Aorta (tissue), 5 donors: ENCODE results near the gene SLIT3. TPM values are rescaled to one million over a fixed set of nuclear protein-coding genes. Genes with fewer than 3 reads are reported as not detected.
"Not testable (repeated sequence)": the region's sequence is repeated elsewhere in the genome, so short reads cannot be mapped to it uniquely, and the experiment has no call there.

ENCODE experiments used
- ATAC-seq: fragments of 200-7000 bp; cut with Tn5 transposase; one replicate; pipeline ENCODE4 v1.9.1; 2022; ENCODE audit warnings: moderate library complexity; ENCODE audit not compliant: low FRiP score
- DNase-seq, 2 donors: peaks; one replicate each; pipeline ENCODE4 v3.0.0-alpha.2; 2020
- H3K27ac ChIP-seq, 2 donors: one replicate each; pipeline ENCODE4 v1.5.1; 2013; ENCODE audit warnings: low read length in 2 of 2, mild to moderate bottlenecking in 2 of 2, moderate library complexity in 2 of 2, control low read depth in 1 of 2, inconsistent platforms in 1 of 2, low read depth in 1 of 2
- H3K27me3 ChIP-seq, 2 donors: one replicate each; pipeline ENCODE4 v1.6.1; 2013; ENCODE audit warnings: control low read depth in 1 of 2, low read length in 1 of 2, mild to moderate bottlenecking in 1 of 2, moderate library complexity in 1 of 2; ENCODE audit not compliant: insufficient read depth in 2 of 2, control insufficient read depth in 1 of 2
- H3K36me3 ChIP-seq, 2 donors: one replicate each; pipeline ENCODE4 v1.6.1; 2013; ENCODE audit warnings: control low read depth in 1 of 2, low read length in 1 of 2, mild to moderate bottlenecking in 1 of 2; ENCODE audit not compliant: insufficient read depth in 2 of 2, control insufficient read depth in 1 of 2
- H3K4me1 ChIP-seq, 2 donors: one replicate each; pipeline ENCODE4 v1.6.1; 2013; ENCODE audit warnings: low read length in 2 of 2, control low read depth in 1 of 2, mild to moderate bottlenecking in 1 of 2, moderate library complexity in 1 of 2; ENCODE audit not compliant: insufficient read depth in 2 of 2, control insufficient read depth in 1 of 2
- H3K4me3 ChIP-seq, 2 donors: one replicate each; pipeline ENCODE4 v1.5.1; 2013; ENCODE audit warnings: low read length in 2 of 2, control low read depth in 1 of 2, mild to moderate bottlenecking in 1 of 2
- H3K9me3 ChIP-seq: one replicate; pipeline ENCODE4 v1.6.1; 2013; ENCODE audit warnings: mild to moderate bottlenecking, low read length; ENCODE audit not compliant: control insufficient read depth
- WGBS, 2 donors: extraction: QIAGEN DNeasy Blood & Tissue Kit; methylation state at CpG; one replicate each; pipeline ENCODE4 v1.1.7; 2013; 5-methylcytosine and 5-hydroxymethylcytosine counted together
- intact Hi-C, 2 donors: fragments of 100-400 bp; cut with DNase I; formaldehyde crosslinking; loops; one replicate each; pipeline versions ENCODE4 v1.14.2 to v1.15.0; 2022
- polyA plus RNA-seq, 2 donors: library from polyadenylated mRNA; stranded (reverse); fragments of 200-250 nt; gene quantifications; one replicate each; pipeline ENCODE4 v1.2.3, GENCODE V29; 2013
- total RNA-seq, 2 donors: library from RNA; stranded (reverse); fragmentation: NEBNext Ultra II Directional; extraction: Animal tissue kit (Norgen Biotek cat#: 25700); gene quantifications; one replicate each; pipeline ENCODE4 v1.2.1, GENCODE V29; 2021
- donor health status: healthy with polysubstance abuse.
- donor health status: Bipolar disorder and iron deficiency.
- donor health status: DM: no; HTN: no; CAD: no.
- donor health status: DM: no; HTN: no; CAD: no.
- donor health status: DM: yes; HTN: yes; CAD: no.

Gene SLIT3
- total and polyA plus RNA-seq, 4 donors, result 8.6 to 108 (median 77.0) TPM

GRCh38 chr5:169218176-169218575 lies 82.8 kb downstream of the SLIT3 start:
- no peak overlapping the region for H3K4me3 ChIP-seq
- no peaks in the 10 kb centered on the region for H3K36me3 ChIP-seq
- no peak overlapping the region for H3K27ac ChIP-seq
- no peaks in the 10 kb centered on the region for H3K9me3 ChIP-seq
- whole genome bisulfite sequencing, 2 donors, result 86 to 91% methylated on average over 2 of the region's 2 CpGs
- H3K27me3 ChIP-seq, result no peaks in the 10 kb centered on the region
- H3K4me1 ChIP-seq, result peaks cover 0 to 4% of the 10 kb centered on the region in 2 donors
- intact Hi-C loops, result no loop called here
- ATAC-seq, result no peak
- no peak for DNase-seq

GRCh38 chr5:169216866-169217265 lies 84.1 kb downstream of the SLIT3 start:
- intact Hi-C loops, result no loop called here
- Histone ChIP-seq H3K27ac (no peak overlapping the region), H3K9me3 (no peaks in the 10 kb centered on the region), H3K36me3 (no peaks in the 10 kb centered on the region), H3K27me3 (no peaks in the 10 kb centered on the region), H3K4me3 (no peak overlapping the region), H3K4me1 (no peaks in the 10 kb centered on the region)
- WGBS, 2 donors, result 60 to 64% methylated on average over 8 of the region's 8 CpGs
- DNase-seq (no peak), ATAC-seq (no peak)

GRCh38 chr5:169213479-169213878 lies 87.5 kb downstream of the SLIT3 start:
- Histone ChIP-seq H3K27ac (no peak overlapping the region), H3K4me1 (no peaks in the 10 kb centered on the region), H3K4me3 (no peak overlapping the region), H3K27me3 (no peaks in the 10 kb centered on the region), H3K9me3 (no peaks in the 10 kb centered on the region), H3K36me3 (no peaks in the 10 kb centered on the region)
- DNase-seq (no peak), ATAC-seq (no peak)
- intact Hi-C loops, result no loop called here

GRCh38 chr5:169211761-169212160 lies 89.2 kb downstream of the SLIT3 start:
- H3K4me3 ChIP-seq, H3K36me3 ChIP-seq, H3K9me3 ChIP-seq, DNase-seq, intact Hi-C loops, H3K27me3 ChIP-seq, H3K27ac ChIP-seq, H3K4me1 ChIP-seq, ATAC-seq: not testable (repeated sequence)
- WGBS, 2 donors, result 94 to 96% methylated on average over 3 of the region's 3 CpGs

GRCh38 chr5:169204788-169205400 lies 96.0 kb downstream of the SLIT3 start:
- no peak overlapping the region for H3K27ac ChIP-seq
- peaks cover 2 to 7% of the 10 kb centered on the region in 2 donors for H3K4me1 ChIP-seq
- DNase-seq (no peak), ATAC-seq (no peak)
- no peak overlapping the region for H3K4me3 ChIP-seq
- WGBS, 2 donors, result 91 to 93% methylated on average over 8 of the region's 8 CpGs
- no peaks in the 10 kb centered on the region for H3K9me3 ChIP-seq
- intact Hi-C loops, result loop anchor here in 1 of 2 donors (10.0 kb wide), 1 partner anchor 80 kb away; no protein-coding TSS in a partner anchor
- H3K36me3 ChIP-seq, result no peaks in the 10 kb centered on the region
- H3K27me3 ChIP-seq, result no peaks in the 10 kb centered on the region

- Histone ChIP-seq H3K4me3 (no peak overlapping the region), H3K27ac (peak overlapping the region in 1 of 2 donors; percentile 45), H3K36me3 (no peaks in the 10 kb centered on the region), H3K27me3 (no peaks in the 10 kb centered on the region), H3K4me1 (peaks cover 2 to 7% of the 10 kb centered on the region in 2 donors), H3K9me3 (no peaks in the 10 kb centered on the region)
- WGBS, 2 donors, result 27 to 29% methylated on average over 3 of the region's 3 CpGs
- intact Hi-C loops, result loop anchor here in 1 of 2 donors (10.0 kb wide), 1 partner anchor 82 kb away; no protein-coding TSS in a partner anchor
- DNase-seq (no peak), ATAC-seq (peak; percentile 48)
These were observed 98.0 kb downstream of the SLIT3 start for GRCh38 chr5:169202969-169203368.

GRCh38 chr5:169201597-169201996 lies 99.3 kb downstream of the SLIT3 start:
- Histone ChIP-seq H3K9me3 (no peaks in the 10 kb centered on the region), H3K4me1 (peaks cover 2 to 12% of the 10 kb centered on the region in 2 donors), H3K36me3 (no peaks in the 10 kb centered on the region), H3K27ac (no peak overlapping the region), H3K27me3 (no peaks in the 10 kb centered on the region), H3K4me3 (no peak overlapping the region)
- intact Hi-C loops, result loop anchor here in 1 of 2 donors (10.0 kb wide), 1 partner anchor 83 kb away; no protein-coding TSS in a partner anchor
- DNase-seq (no peak), ATAC-seq (no peak)

- no peaks in the 10 kb centered on the region for H3K9me3 ChIP-seq
- H3K36me3 ChIP-seq, result no peaks in the 10 kb centered on the region
- no peak overlapping the region for H3K4me3 ChIP-seq
- peaks cover 2 to 19% of the 10 kb centered on the region in 2 donors for H3K4me1 ChIP-seq
- DNase-seq, result no peak
- ATAC-seq, result no peak
- intact Hi-C loops, result loop anchor here in 1 of 2 donors (10.0 kb wide), 1 partner anchor 85 kb away; no protein-coding TSS in a partner anchor
- H3K27me3 ChIP-seq, result no peaks in the 10 kb centered on the region
- H3K27ac ChIP-seq, result no peak overlapping the region
- WGBS, 2 donors, result 59 to 62% methylated on average over 6 of the region's 6 CpGs
These were observed 100.7 kb downstream of the SLIT3 start for GRCh38 chr5:169200125-169200778.

GRCh38 chr5:169197343-169197742 lies 103.6 kb downstream of the SLIT3 start:
- WGBS, 2 donors, result 32 to 46% methylated on average over 1 of the region's 1 CpG
- Histone ChIP-seq H3K36me3 (no peaks in the 10 kb centered on the region), H3K9me3 (no peaks in the 10 kb centered on the region), H3K27me3 (no peaks in the 10 kb centered on the region), H3K4me3 (no peak overlapping the region), H3K4me1 (peaks cover 0 to 13% of the 10 kb centered on the region in 2 donors), H3K27ac (peak overlapping the region; percentile 33 to 49)
- ATAC-seq, result no peak
- DNase-seq, result no peak
- intact Hi-C loops, result loop anchor here (5.0 kb wide), 2 partner anchors 100 to 210 kb away; no protein-coding TSS in a partner anchor
